HG02938 (cell line): ENCODE data around the gene FARP1.

ENCODE experiments used
- ATAC-seq: cut with Tn5 transposase; IDR thresholded peaks from one replicate; pipeline ENCODE4 v1.9.1; 2021; ENCODE audit warnings: mild to moderate bottlenecking, moderate library complexity; ENCODE audit not compliant: unreplicated experiment

FARP1 gene

GRCh38 chr13:98452851-98453843, 310.3 kb downstream of the FARP1 start:
- no peak for ATAC-seq

- ATAC-seq, result no peak
Observed at GRCh38 chr13:98454389-98454881, 311.5 kb downstream of the FARP1 start.

DNA sequence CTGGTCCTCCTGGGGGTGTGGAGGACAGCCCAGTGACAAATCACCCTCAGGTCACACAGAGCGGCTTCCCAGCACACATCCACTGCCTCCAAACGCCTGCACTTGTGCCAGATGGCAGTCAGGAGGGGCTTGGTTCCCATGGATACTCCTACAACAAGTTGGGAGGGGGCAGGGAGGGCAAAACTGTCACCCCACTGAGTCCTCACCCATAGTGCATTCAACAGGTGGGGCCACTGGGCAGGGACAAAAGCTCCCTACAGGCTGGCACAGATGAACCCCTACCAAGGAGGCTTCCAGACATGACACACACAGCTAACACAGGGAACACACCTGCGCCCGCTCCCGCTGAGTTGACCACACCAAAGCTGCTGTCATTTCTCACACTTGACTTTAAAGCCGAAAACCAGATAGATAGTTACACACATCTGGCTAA, 313.5 kb downstream of the FARP1 start:
- ATAC-seq, result no peak

DNA sequence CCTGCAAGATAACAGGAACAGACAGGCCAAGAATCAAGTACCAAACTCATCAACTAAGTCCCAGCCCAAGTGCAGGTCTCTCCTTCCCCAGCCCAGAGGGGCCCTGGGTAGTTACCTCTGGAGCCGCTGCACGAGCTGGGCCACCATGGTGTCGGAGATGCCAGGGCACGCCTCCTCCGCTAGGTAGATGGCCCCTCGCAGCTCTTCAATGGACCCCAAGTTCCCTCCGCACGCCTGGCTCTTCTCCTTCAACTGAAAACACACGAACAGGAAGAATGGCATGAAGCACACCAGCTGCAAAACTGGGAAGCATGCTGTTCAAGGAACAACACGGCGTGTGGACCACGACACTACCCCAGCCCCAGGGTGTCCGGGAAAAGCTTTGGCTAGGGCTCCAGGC, 314.2 kb downstream of the FARP1 start:
- no peak for ATAC-seq

- no peak for ATAC-seq
Observed at GRCh38 chr13:98458431-98458830, 315.5 kb downstream of the FARP1 start.

- ATAC-seq, result no peak
Observed at GRCh38 chr13:98459171-98459681, 316.3 kb downstream of the FARP1 start.

DNA sequence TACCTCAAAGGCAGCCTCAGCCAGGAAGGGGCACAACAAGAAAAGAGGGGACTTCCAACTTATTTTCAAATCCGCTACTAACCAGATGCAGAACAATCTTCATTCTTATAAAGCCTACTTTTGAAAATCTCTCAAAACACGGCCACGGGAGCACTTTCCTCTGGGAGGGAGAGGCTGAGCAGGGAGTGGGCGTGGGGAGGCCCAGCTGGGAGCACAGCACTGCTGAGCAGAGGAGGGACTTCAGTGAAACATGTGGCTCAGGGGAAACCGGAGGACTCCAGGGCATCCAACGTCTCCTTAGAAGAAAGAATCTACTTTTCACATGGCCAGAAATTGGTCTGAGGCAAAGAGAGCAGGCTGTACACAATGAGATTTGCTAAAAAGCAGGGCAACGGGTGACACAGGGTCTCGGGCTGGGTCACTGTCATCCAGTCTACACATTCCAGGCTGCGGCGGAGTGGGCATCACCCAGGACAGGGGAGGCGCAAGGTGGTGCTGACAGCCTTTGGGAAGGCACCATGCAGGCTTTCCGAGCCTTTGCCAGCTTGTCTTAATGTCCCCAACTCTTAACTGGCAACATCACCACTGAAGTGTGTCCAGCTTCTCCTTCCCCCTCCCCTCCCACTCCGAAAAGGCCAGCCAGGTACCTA, 317.0 kb downstream of the FARP1 start:
- no peak for ATAC-seq

GRCh38 chr13:98460516-98460915, 317.6 kb downstream of the FARP1 start:
- ATAC-seq, result no peak

- no peak for ATAC-seq
Observed at GRCh38 chr13:98461486-98462240, 318.8 kb downstream of the FARP1 start.

- no peak for ATAC-seq
Observed at GRCh38 chr13:98462241-98462882, 319.5 kb downstream of the FARP1 start.

- ATAC-seq, result no peak
Observed at GRCh38 chr13:98462946-98463345, 320.1 kb downstream of the FARP1 start.

DNA sequence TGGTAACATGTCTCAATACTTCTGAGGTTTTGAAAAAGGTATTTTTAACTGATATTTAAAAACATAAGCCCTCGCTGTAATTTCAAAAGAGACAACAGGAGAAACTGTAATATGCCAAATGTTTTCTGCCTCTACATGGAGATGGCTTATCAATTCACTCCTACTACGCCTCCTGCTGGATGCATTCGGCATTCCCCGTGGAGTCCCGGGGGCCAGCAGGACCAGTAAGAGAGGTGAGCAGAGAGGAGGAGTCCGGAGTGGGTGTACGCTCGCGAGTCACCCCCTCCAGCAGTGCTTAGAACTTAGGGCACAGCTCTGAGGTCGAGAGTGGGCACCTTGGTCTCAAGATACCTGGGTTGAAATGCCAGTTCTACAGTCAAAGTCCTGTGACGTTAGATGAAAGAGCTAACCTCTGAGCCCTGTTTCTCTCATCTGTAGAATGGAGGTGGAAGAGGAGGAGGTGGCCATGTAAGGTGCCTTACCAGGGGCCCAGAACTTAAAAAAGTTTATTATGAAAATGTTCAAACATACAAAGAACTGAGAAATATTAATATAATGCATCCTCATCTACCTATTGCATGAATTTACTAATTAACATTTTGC, 323.8 kb downstream of the FARP1 start:
- ATAC-seq, result no peak

- ATAC-seq, result no peak
Observed at GRCh38 chr13:98467263-98467985, 324.5 kb downstream of the FARP1 start.

DNA sequence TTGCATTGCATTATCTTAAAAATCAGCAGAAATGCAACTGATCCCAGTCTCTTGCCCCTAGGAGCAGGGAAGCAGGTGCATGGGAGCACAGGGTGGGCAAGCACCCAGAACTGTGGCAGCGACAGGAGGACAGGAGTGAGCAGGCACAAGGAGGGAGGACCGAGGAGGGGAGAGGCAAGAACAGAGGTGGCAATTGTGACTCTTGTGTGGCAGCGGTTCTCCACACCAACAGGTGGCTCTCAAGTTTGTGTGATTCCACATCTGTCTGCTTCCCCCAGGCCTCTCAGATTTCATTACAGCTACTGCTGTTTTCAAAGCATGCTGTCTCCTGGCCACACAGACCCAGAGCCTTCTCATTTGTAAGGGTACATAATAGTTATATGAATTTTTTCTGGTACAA, 325.5 kb downstream of the FARP1 start:
- no peak for ATAC-seq

- ATAC-seq, result no peak
Observed at GRCh38 chr13:98468929-98469328, 326.0 kb downstream of the FARP1 start.

- ATAC-seq, result no peak
Observed at GRCh38 chr13:98470920-98471319, 328.0 kb downstream of the FARP1 start.

GRCh38 chr13:98471934-98472333, 329.0 kb downstream of the FARP1 start:
- ATAC-seq, result no peak

DNA sequence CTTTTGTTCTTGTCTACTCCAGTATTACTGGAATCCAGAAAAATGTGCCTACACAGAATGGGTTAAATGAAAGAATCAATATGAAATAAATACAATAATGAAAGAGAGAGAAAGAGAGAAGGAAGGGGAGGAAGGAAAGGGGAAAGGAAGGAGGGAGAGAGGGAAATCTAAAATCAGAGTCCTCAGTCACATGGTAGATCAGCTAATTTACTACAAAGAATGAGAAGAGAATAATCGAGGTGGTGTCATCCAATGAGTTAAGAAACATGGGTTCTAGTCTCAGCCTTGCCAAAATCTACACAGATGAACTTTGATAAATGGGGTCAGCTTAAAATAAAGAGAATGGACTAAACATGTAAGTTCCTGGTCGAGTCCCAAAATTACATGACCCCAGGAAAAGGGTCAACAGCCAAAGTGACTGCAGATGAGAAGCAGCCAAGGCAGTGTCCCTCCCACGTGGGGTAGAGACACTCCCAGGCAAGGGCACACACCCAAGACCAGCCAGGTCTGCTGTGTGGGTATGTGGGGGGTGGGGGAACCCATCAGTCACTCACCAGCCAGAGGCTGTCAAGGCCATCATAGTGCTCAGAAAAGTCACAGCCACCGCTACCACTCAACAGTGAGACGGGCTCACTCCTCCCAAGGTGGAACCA, 330.4 kb downstream of the FARP1 start:
- ATAC-seq, result no peak

- ATAC-seq, result no peak
Observed at GRCh38 chr13:98473788-98474144, 330.9 kb downstream of the FARP1 start.
